ENCODE data around the gene EVI5L. TPM values are rescaled to one million over a fixed set of nuclear protein-coding genes. Genes with fewer than 3 reads are reported as not detected.
"Not testable (repeated sequence)": the region's sequence is repeated elsewhere in the genome, so short reads cannot be mapped to it uniquely, and the experiment has no call there.

EVI5L gene
- total and polyA plus RNA-seq, 2 donors (not counting 3 experiments of a cell fraction or from before 2014, with no cell fraction given), result 11.9 to 13.5 TPM

DNA sequence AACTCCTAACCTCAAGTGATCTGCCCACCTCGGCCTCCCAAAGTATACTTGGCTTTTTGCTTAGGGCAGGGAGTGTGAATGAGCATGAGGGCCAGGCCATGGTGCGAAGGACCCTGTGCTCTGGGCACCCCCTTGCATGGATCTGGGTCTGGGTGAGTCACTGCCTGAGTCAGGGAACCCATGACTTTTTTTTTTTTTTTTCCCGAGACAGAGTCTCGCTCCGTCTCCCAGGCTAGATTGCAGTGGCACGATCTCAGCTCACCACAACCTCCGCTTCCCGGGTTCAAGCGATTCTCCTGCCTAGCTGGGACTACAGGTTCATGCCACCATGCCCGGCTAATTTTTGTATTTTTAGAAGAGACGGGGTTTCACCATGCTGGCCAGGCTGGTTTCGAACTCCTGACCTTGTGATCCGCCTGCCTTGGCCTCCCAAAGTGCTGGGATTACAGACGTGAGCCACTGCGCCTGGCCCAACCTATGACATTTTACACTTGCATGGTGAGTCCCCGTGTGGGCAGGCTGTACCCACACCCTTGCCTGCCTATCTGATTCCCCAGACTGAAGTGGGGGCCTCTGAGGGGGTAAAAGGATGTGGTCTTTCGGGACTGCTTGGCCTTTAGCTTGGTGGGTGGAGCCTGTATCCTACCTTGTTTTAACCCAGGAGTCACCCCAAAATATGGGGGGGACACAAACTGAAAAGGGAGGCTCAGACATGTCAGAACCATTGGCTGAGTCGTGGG is 63.5 kb downstream of the EVI5L start:
- not testable (repeated sequence) for H3K27ac ChIP-seq (ENCODE audit: insufficient read depth, low read depth, low read length)

DNA sequence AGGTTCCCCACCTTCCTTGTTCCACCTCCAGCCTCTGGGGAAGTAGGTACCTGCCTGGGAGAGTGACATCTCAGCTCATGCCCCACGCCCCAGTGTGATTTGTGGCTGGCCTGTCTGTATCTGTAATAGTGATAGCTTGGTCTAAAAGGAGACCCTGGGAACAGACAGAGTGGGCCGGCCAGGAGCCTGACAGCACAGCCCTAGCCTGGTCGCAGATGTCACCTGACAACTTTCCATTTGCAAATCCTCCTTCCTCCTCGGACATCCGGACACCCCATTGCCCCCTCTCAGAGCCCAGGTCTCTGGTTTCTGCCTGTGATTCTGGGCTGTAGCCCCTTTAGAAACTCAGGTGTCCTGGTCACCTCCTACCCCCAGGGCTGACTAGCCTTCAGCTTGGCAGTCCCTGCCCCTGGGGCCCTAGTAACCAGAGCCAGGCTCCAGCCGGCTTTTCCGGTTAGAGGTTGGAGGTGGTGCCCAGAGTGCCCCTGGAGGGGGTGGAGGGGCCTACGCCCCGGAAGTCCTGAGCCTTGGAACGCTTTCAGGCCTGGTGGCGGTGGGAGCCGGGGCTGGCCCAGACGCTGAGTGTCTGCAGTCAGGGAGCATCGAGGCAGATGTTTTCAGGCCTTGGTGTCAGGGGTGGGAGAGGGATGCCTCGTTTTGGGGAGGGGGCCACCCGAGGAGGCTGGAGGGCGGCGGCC is 64.7 kb downstream of the EVI5L start:
- no peak overlapping the region for H3K27ac ChIP-seq (ENCODE audit: insufficient read depth, low read depth, low read length)
- no peak overlapping the region for H3K4me3 ChIP-seq (replicated peaks in 1 of 3; ENCODE audit: insufficient read depth in 1 of 3, low read depth in 1 of 3, low read length in 3 of 3)
- H3K9me3 ChIP-seq (replicated peaks; ENCODE audit: control insufficient read depth, insufficient read depth, low read length), result no peaks in the 10 kb centered on the region
- no peak for FAIRE-seq
- H3K4me2 ChIP-seq (ENCODE audit: insufficient read depth, low read length), result no peak overlapping the region
- dilution Hi-C loops (cut with MboI; ENCODE audit: extremely low pct_ligation_motif_present, low sequenced_read_pairs), result no loop called here
- DNase-seq (ENCODE audit: low read depth, low spot score), result no peak
- no peak overlapping the region for H2AFZ ChIP-seq (ENCODE audit: low read depth, low read length)
- no peaks in the 10 kb centered on the region for H3K4me1 ChIP-seq (ENCODE audit: control insufficient read depth, extremely low read depth, insufficient read depth, low read length)
- no peaks in the 10 kb centered on the region for H3K79me2 ChIP-seq (ENCODE audit: control insufficient read depth, insufficient read depth, low read length)
- no peaks in the 10 kb centered on the region for H3K27me3 ChIP-seq (ENCODE audit: control insufficient read depth in 2 of 2, insufficient read depth in 2 of 2, low read length in 2 of 2)
- H3K36me3 ChIP-seq (ENCODE audit: control insufficient read depth in 2 of 2, extremely low read depth in 1 of 2, insufficient read depth in 2 of 2, low read length in 2 of 2), result no peaks in the 10 kb centered on the region
- H4K20me1 ChIP-seq (replicated peaks; ENCODE audit: control insufficient read depth, extremely low read depth, insufficient read depth, low read length), result no peaks in the 10 kb centered on the region
- TF ChIP-seq, protein P1, sequence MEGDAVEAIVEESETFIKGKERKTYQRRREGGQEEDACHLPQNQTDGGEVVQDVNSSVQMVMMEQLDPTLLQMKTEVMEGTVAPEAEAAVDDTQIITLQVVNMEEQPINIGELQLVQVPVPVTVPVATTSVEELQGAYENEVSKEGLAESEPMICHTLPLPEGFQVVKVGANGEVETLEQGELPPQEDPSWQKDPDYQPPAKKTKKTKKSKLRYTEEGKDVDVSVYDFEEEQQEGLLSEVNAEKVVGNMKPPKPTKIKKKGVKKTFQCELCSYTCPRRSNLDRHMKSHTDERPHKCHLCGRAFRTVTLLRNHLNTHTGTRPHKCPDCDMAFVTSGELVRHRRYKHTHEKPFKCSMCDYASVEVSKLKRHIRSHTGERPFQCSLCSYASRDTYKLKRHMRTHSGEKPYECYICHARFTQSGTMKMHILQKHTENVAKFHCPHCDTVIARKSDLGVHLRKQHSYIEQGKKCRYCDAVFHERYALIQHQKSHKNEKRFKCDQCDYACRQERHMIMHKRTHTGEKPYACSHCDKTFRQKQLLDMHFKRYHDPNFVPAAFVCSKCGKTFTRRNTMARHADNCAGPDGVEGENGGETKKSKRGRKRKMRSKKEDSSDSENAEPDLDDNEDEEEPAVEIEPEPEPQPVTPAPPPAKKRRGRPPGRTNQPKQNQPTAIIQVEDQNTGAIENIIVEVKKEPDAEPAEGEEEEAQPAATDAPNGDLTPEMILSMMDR (IDR thresholded peaks at IDR 0.05; ENCODE audit: extremely low read depth in 1 of 2, insufficient read depth in 1 of 2, low read depth in 1 of 2, low read length in 2 of 2), result no peak
- no peak for TF ChIP-seq POLR2A (IDR thresholded peaks at IDR 0.05; ENCODE audit: low read depth, low read length)
- TF ChIP-seq, protein P2, sequence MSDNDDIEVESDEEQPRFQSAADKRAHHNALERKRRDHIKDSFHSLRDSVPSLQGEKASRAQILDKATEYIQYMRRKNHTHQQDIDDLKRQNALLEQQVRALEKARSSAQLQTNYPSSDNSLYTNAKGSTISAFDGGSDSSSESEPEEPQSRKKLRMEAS (IDR thresholded peaks at IDR 0.05; ENCODE audit: insufficient read depth, insufficient read length), result no peak
- TF ChIP-seq FOS (IDR thresholded peaks at IDR 0.05; ENCODE audit: borderline replicate concordance, insufficient read depth, low read length), result no peak
- TF ChIP-seq POLR2AphosphoS5 (IDR thresholded peaks at IDR 0.05; ENCODE audit: insufficient read depth, low read depth, low read length), result no peak
- no peak for TF ChIP-seq EZH2 (IDR thresholded peaks at IDR 0.05; ENCODE audit: borderline replicate concordance, low read depth, low read length, severe bottlenecking)
- TF ChIP-seq JUN (IDR thresholded peaks at IDR 0.05; ENCODE audit: borderline replicate concordance, insufficient read depth, insufficient read length, low read depth), result no peak
- TF ChIP-seq MYC (IDR thresholded peaks at IDR 0.05; ENCODE audit: low read depth, low read length), result no peak
- no peak for TF ChIP-seq GATA2 (IDR thresholded peaks at IDR 0.05; ENCODE audit: insufficient read depth, insufficient read length, low read depth, low read length)
- H3K9me1 ChIP-seq (replicated peaks; ENCODE audit: control insufficient read depth, extremely low read depth, insufficient read depth, low read length), result no peaks in the 10 kb centered on the region
- no TSS peak for BruUV-seq (replicated peaks)
- CTCF ChIA-PET, result no interaction called here
- H3K9ac ChIP-seq (replicated peaks; ENCODE audit: extremely low read depth, insufficient read depth, low read length), result no peak overlapping the region
- POLR2A ChIA-PET, result interaction anchor here (0.6 kb wide), 1 partner anchor 307 kb away, joined by 6 read pairs; no protein-coding TSS in a partner anchor
- intact Hi-C loops (cut with micrococcal nuclease), result no loop called here

More for the DNA sequence above, 63.5 kb downstream of the EVI5L start:
- H3K27me3 ChIP-seq (ENCODE audit: control insufficient read depth in 2 of 2, insufficient read depth in 2 of 2, low read length in 2 of 2); H3K36me3 ChIP-seq (ENCODE audit: control insufficient read depth in 2 of 2, extremely low read depth in 1 of 2, insufficient read depth in 2 of 2, low read length in 2 of 2); BruUV-seq (replicated peaks); H4K20me1 ChIP-seq (replicated peaks; ENCODE audit: control insufficient read depth, extremely low read depth, insufficient read depth, low read length); H3K79me2 ChIP-seq (ENCODE audit: control insufficient read depth, insufficient read depth, low read length); dilution Hi-C loops (cut with MboI; ENCODE audit: extremely low pct_ligation_motif_present, low sequenced_read_pairs); H3K9me3 ChIP-seq (replicated peaks; ENCODE audit: control insufficient read depth, insufficient read depth, low read length); DNase-seq (ENCODE audit: low read depth, low spot score); H3K9ac ChIP-seq (replicated peaks; ENCODE audit: extremely low read depth, insufficient read depth, low read length); FAIRE-seq; intact Hi-C loops (cut with micrococcal nuclease); H3K4me1 ChIP-seq (ENCODE audit: control insufficient read depth, extremely low read depth, insufficient read depth, low read length); POLR2A ChIA-PET; H3K4me3 ChIP-seq (replicated peaks in 1 of 3; ENCODE audit: insufficient read depth in 1 of 3, low read depth in 1 of 3, low read length in 3 of 3); CTCF ChIA-PET; H3K9me1 ChIP-seq (replicated peaks; ENCODE audit: control insufficient read depth, extremely low read depth, insufficient read depth, low read length); H3K4me2 ChIP-seq (ENCODE audit: insufficient read depth, low read length); H2AFZ ChIP-seq (ENCODE audit: low read depth, low read length): not testable (repeated sequence)

All from endothelial cell of umbilical vein (primary cell).